Measurements from ENCODE around the gene KDM1A. TPM values are rescaled to one million over a fixed set of nuclear protein-coding genes. Genes with fewer than 3 reads are reported as not detected.
A peak's percentile ranks its signal among the peaks of the same experiment; 100 is the strongest.

Gene KDM1A
- polyA plus RNA-seq, 3 donors from 2014 or later: 28.8 to 45.3 (median 45.0) TPM

DNA sequence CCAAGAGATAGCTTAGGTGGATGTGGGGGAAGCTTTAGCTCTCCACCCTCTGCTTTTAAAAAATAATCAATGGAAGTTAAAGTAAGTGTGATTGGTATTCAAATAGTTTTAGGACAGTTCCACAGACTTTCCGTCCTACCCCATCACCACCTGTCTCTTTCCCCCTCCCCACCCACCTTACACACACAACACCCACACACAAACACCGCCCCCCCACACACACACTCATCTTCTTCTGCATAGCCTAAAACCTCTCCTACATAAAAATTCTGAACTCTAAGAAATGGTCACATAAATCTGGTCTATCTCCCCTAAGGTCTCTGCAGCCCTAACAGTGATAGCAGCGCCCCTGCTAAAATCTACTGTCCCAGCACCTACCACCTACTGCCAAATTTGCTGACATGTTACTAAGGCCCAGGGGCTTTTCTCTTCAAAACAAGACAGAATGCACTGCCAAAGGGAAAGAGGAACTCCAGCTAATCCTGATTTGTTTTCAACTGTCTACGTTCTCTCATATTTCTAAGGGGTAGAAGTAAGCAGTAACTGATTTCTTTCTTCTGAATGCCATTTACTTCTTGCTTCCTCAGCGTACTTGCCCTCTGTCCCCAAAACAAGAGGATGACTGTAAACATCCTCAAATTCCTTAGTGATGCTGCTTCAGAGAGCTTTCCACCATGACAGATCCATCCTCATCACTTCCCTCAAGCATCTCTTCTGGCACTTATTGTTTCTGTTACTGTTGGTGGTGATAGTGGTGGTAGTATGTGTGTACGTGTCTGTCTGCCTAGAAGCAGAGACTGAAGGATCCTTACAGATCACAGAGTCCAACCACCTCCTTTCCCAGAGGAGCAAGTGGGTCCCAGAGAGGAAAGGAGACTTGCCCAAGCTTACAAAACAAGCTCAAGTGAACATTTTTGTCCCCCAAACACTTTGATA, 92.6 kb downstream of the KDM1A start:
- peak overlapping the region; percentile 90 to 97 (median 94) for H3K27ac Mint-ChIP-seq
- DNase-seq: no peak
- H3K9me3 Mint-ChIP-seq: no peaks in the 10 kb centered on the region
- H3K4me1 Mint-ChIP-seq: peaks cover 77 to 91% of the 10 kb centered on the region in 2 donors
- H3K27me3 Mint-ChIP-seq (ENCODE audit: low read depth in 3 of 3): peaks cover 0 to 10% (median 3%) of the 10 kb centered on the region in 3 donors
- peak overlapping the region; percentile 21 to 73 (median 59) for H3K4me3 Mint-ChIP-seq
- peaks cover 5 to 14% (median 9%) of the 10 kb centered on the region in 3 donors for H3K36me3 Mint-ChIP-seq

DNA sequence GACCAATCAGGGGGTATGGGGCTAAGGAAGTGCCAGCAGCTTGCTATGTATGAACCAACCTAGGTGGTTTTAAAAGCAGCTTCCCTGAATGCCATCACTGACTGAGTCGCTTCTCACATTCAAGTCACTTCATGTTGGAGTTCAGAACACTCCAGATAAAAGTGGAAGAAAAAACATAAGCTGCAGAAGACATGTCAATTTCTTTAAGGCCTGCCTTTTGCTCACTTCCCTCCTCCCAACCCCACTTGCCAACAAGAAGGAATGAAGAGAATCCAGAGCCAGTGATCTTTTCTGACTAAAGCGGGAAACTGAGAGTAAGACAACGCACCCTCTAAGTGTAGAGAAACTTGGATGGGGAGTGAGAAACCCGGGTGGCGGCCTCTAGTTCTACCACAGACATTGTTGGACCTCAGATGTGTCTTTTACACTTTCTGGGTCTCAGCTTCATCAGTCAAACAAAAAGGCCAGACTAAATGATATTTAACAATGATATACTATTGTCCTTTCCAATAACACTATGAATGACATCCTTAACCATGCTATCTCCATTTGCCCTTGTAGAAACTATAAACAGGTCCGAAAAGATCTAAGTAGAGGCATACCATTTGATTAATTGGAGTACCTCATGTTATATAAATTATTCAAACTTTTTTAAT, 95.3 kb downstream of the KDM1A start:
- Mint-ChIP-seq H3K27ac (peak overlapping the region; percentile 22 to 80 (median 42)), H3K36me3 (no peaks in the 10 kb centered on the region), H3K4me1 (peaks cover 85 to 93% of the 10 kb centered on the region in 2 donors), H3K4me3 (peak overlapping the region in 4 of 5 donors; percentile 10 to 69 (median 52)), H3K27me3 (ENCODE audit: low read depth in 3 of 3) (peaks cover 5 to 14% (median 8%) of the 10 kb centered on the region in 3 donors), H3K9me3 (no peaks in the 10 kb centered on the region)
- no peak for DNase-seq

DNA sequence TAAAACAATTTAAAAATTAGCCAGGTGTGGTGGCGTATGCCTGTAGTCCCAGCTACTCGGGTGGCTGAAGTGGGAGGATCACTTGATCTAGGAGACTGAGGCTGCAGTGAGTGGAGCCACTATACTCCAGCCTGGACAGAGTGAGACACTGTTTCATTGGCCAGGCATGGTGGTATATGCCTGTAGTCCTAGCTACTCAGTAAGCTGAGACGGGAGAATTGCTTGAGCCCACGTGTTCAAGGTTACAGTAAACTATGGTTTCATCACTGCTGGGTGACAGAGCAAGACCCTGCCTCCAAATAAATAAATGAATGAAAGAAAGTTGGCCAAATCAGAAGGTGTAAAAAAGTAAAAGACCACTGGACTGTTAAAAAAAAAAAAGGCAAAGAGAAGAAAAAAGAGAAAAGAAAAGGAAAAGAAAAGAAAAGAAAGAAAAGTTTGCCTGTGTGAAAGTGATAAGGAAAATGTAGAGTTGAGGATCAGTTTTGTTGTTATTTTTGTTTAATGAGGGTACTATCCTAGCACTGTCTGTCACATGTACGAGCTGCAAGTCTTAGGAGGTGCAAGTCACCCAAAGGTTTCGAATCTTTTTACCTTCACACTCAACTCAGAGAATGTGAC, 97.1 kb downstream of the KDM1A start:
- peaks cover 77 to 92% of the 10 kb centered on the region in 2 donors for H3K4me1 Mint-ChIP-seq
- no peaks in the 10 kb centered on the region for H3K9me3 Mint-ChIP-seq
- no peaks in the 10 kb centered on the region for H3K36me3 Mint-ChIP-seq
- peak overlapping the region in 4 of 5 donors; percentile 25 to 66 (median 40) for H3K4me3 Mint-ChIP-seq
- H3K27ac Mint-ChIP-seq: peak overlapping the region; percentile 19 to 88 (median 72)
- peaks cover 5 to 8% (median 5%) of the 10 kb centered on the region in 3 donors for H3K27me3 Mint-ChIP-seq (ENCODE audit: low read depth in 3 of 3)
- no peak for DNase-seq

DNA sequence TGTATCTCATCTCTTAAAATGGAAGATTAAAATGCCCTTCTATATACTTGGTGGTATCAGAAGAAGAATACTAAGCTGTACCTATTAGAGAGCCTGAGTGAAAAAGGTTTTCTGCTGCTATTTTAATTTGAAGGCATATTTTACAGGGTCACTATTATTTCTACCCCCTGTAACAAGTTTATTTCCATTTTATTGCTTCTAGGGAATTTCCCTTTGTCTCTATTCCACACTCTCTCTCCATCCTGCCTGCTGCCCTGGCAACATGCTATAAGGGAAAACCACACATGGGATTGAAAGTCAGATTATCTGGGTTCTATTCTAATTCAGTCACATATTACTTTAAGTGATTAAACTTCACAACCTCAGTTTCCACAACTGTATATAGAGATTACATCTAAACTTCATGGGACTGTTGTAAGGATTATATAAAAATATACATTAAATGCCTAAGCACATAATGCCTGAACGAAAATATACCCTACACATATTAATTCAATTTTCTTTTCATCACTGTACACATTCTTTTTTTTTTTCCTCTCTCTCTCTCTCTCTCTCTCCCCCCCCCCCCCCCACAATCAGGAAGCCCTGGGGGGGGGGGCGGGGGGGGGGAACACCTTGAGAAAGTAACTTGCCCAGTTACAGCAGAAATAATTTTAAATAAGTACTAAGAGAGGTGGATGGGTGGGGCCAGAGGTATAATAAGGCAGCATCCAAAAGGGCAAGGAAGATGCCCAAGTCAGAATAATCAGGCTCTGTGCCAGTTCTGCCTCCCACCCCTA, 97.8 kb downstream of the KDM1A start:
- Mint-ChIP-seq H3K9me3 (no peaks in the 10 kb centered on the region), H3K36me3 (no peaks in the 10 kb centered on the region), H3K27ac (peak overlapping the region; percentile 19 to 88 (median 72)), H3K4me1 (peaks cover 69 to 84% of the 10 kb centered on the region in 2 donors), H3K4me3 (peak overlapping the region in 2 of 5 donors; percentile 34 to 66), H3K27me3 (ENCODE audit: low read depth in 3 of 3) (peaks cover 5 to 6% (median 5%) of the 10 kb centered on the region in 3 donors)
- no peak for DNase-seq

DNA sequence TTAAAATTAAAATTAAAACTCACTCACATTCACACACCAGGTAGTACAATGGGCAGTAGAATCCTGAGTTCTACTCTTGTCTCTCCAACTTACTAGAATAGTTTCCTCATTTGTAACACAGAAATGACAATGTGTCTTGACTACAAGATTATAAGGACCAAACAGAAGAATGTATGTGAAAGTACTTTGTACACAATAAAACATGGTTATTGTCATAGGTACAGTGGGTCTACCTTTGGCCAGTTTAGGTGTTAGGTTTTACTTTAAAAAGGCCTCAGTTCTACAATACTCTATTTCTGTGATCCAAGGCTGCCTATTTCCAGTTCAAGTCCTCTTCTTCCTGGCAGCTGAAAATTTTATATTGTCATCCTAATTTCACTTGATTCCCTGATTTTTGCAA, 99.1 kb downstream of the KDM1A start:
- Mint-ChIP-seq H3K27ac (peak overlapping the region; percentile 90 to 94 (median 92)), H3K27me3 (ENCODE audit: low read depth in 3 of 3) (peaks cover 5 to 6% (median 5%) of the 10 kb centered on the region in 3 donors), H3K4me1 (peaks cover 63 to 81% of the 10 kb centered on the region in 2 donors), H3K4me3 (peak overlapping the region; percentile 68 to 85 (median 73)), H3K36me3 (peaks cover 0 to 3% (median 2%) of the 10 kb centered on the region in 3 donors), H3K9me3 (no peaks in the 10 kb centered on the region)
- no peak for DNase-seq

DNA sequence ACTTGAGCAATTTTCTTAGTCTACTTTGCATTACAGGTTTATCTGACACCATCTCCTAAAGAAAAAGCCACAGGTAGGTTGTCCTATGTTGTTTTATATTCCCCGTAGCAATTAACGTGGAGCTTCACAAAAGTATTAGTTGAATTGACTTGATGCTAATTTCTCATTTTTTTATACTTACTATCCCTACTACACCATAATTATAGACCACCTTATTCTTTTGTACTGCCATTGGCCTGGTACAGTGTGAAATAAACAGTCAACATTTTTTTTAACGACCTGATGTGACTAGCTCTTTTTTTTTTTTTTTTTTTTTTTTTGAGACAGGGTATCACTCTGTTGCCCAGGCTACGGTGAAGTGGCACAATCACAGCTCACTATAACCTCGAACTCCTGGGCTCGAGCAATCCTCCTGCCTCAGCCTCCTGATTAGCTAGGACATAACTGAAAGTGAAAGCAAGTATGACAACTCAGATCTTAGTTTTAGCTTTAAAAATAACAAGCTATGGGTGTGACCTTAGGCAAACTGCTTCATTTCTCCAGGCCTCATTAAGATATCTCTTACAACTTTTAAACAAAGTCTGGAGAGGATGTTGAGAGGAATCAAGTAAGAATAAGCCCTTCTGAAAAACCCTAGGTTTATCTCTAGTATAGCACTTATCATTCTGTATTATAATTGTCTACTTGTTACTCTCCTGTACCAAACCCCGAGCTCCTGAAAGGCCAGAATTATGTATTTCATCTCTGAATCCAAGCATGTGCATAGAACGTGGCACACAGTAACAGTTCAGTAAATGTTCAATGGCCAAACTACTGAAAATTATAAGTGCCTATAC, 99.9 kb downstream of the KDM1A start:
- DNase-seq: peak; percentile 62 to 75 (median 69)
- Mint-ChIP-seq H3K4me1 (peaks cover 60 to 80% of the 10 kb centered on the region in 2 donors), H3K4me3 (peak overlapping the region; percentile 68 to 85 (median 73)), H3K9me3 (no peaks in the 10 kb centered on the region), H3K36me3 (peaks cover 2 to 6% (median 3%) of the 10 kb centered on the region in 3 donors), H3K27ac (peak overlapping the region; percentile 90 to 94 (median 92)), H3K27me3 (ENCODE audit: low read depth in 3 of 3) (peaks cover 5 to 6% (median 5%) of the 10 kb centered on the region in 3 donors)

DNA sequence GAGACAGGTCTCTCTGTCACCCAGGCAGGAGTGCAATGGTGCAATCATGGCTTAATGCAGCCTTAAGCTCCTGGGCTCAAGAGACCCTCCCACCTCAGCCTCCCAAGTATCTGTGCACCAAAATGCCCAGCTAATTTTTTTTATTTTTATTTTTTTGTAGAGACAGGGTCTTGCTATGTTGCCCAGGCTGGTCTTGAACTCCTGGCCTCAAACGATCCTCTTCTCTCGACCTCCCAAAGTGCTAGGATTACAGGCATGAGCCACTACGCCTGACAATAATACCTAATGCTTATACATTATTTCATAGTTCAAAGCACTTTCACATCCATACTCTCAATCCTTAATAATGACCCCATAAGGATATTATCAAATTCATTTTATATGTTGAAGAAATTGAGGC, 101.1 kb downstream of the KDM1A start:
- H3K4me3 Mint-ChIP-seq: peak overlapping the region in 3 of 5 donors; percentile 33 to 57 (median 46)
- no peak for DNase-seq
- peak overlapping the region in 5 of 6 donors; percentile 5 to 94 (median 71) for H3K27ac Mint-ChIP-seq
- H3K36me3 Mint-ChIP-seq: peaks cover 2 to 6% (median 3%) of the 10 kb centered on the region in 3 donors
- H3K9me3 Mint-ChIP-seq: no peaks in the 10 kb centered on the region
- peaks cover 5 to 6% (median 5%) of the 10 kb centered on the region in 3 donors for H3K27me3 Mint-ChIP-seq (ENCODE audit: low read depth in 3 of 3)
- H3K4me1 Mint-ChIP-seq: peaks cover 49 to 76% of the 10 kb centered on the region in 2 donors

DNA sequence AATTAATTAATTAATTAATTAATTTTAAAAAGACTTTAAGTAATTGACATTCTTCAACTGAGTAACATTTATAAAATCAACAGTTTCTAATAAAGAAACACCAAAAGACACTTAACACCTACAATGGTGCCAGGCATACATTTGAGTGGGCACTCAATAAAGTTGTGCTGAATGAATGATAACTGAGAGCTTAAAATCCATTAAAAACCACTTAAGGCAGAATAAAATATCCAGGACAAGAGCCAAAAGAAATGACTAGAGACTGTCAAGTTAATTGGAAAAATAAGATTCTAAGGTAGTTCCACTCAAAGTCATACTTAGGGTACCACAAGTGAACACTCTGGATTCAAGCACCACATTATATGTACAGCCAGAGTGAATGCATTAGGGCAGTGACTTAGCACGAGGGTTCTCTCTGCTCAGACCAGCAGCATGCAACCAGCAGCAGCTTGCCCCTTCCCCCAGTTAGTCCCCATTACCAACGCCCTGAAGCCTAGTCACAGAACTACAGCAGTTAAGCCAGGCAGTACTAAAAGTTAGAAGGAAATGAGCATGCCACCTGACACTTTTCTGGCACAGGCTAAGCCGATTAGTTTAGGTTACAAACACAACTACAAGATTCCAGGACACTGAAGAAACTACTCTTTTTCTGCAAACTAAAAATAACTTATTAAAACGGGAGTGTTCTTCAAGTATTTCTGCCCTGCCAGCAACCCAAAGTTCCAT, 102.9 kb downstream of the KDM1A start:
- no peak overlapping the region for H3K4me3 Mint-ChIP-seq
- peaks cover 31 to 64% of the 10 kb centered on the region in 2 donors for H3K4me1 Mint-ChIP-seq
- H3K27ac Mint-ChIP-seq: peak overlapping the region in 4 of 6 donors; percentile 22 to 58 (median 52)
- H3K36me3 Mint-ChIP-seq: peaks cover 2 to 6% (median 3%) of the 10 kb centered on the region in 3 donors
- DNase-seq: no peak
- H3K9me3 Mint-ChIP-seq: no peaks in the 10 kb centered on the region
- H3K27me3 Mint-ChIP-seq (ENCODE audit: low read depth in 3 of 3): peaks cover 4 to 5% (median 4%) of the 10 kb centered on the region in 3 donors

DNA sequence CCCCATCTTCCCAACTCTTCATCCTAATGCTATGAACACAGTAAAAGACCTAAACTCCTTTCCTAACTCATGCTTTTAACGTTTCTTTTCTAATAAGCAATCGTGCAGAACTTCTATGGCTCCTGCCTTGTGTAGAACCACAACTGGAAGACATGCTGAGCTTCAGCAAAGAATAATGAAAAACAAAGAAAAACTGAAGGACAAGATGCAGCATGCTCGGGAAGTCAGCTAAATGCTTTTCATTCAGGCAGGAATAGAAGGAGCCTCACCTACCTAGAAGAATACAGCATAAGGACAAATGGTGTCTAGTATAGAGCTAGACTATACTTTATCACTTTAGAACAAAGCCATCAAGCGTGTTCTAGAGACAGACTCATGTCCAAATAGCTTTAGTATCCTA, 103.5 kb downstream of the KDM1A start:
- Mint-ChIP-seq H3K4me1 (peaks cover 26 to 58% of the 10 kb centered on the region in 2 donors), H3K27ac (peak overlapping the region in 5 of 6 donors; percentile 10 to 58 (median 52)), H3K9me3 (no peaks in the 10 kb centered on the region), H3K4me3 (no peak overlapping the region), H3K27me3 (ENCODE audit: low read depth in 3 of 3) (peaks cover 4 to 5% (median 4%) of the 10 kb centered on the region in 3 donors), H3K36me3 (peaks cover 2 to 6% (median 3%) of the 10 kb centered on the region in 3 donors)
- no peak for DNase-seq

DNA sequence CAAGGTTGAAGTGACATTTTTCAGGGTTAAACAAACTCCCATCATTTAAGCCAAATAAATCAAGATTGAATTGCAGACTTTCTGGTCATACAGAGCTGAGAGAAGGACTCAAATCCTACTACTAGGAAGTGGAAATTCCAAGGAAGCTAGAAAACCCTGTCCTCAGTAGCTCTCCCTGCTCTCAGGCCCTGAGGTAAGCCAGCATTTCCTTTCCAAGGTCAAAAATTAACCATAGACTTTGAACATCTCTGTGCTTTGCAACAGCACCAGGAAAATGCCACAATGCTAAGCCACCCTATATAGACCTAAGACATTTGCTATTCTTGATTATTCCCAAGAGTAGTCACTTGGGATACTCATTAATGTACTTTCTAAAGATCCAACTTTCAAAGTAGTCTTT, 104.3 kb downstream of the KDM1A start:
- peaks cover 4 to 5% (median 4%) of the 10 kb centered on the region in 3 donors for H3K27me3 Mint-ChIP-seq (ENCODE audit: low read depth in 3 of 3)
- peak overlapping the region in 1 of 6 donors; percentile 53 for H3K27ac Mint-ChIP-seq
- no peaks in the 10 kb centered on the region for H3K9me3 Mint-ChIP-seq
- H3K36me3 Mint-ChIP-seq: peaks cover 2 to 6% (median 3%) of the 10 kb centered on the region in 3 donors
- peaks cover 24 to 54% of the 10 kb centered on the region in 2 donors for H3K4me1 Mint-ChIP-seq
- no peak overlapping the region for H3K4me3 Mint-ChIP-seq
- no peak for DNase-seq

DNA sequence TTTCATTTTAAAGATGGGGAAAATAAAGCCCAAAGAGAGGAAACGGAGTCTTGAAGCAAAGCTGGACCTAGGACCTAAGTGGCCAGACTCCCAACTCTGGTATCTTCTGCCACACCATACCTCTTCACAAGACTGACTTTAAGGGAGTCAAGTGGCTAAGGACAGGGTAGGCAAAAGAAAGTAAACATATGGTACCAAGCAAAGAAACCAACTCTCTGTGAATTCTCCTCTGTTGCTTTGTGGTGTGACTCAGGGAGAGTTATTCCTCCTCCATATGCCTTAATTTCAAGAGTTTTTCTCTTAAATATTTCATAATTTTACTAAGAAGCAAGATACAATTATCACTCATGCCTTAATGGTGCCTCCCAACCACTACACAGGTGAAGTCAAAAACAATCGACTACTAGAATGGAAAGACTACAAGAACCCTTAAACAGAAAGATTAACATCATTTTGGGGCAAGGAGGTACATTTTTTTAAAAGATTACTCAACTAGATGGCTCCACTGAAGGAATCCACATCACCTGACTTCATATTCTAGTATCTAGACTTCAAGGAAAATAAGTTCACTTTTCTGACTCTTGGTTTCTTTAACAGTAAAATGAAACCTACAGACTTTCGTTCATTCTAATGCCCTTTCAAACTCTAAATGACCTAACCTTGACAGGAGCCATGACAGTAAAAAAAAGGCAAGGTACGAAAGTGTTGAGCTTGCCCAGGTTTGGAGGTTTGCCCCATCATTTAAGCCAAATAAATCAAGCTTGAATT, 105.2 kb downstream of the KDM1A start:
- peak overlapping the region in 4 of 6 donors; percentile 35 to 62 (median 49) for H3K27ac Mint-ChIP-seq
- peaks cover 15 to 45% of the 10 kb centered on the region in 2 donors for H3K4me1 Mint-ChIP-seq

More for the DNA sequence above, 105.2 kb downstream of the KDM1A start:
- DNase-seq: no peak
- Mint-ChIP-seq H3K27me3 (ENCODE audit: low read depth in 3 of 3) (no peaks in the 10 kb centered on the region), H3K36me3 (peaks cover 2 to 6% (median 3%) of the 10 kb centered on the region in 3 donors), H3K4me3 (no peak overlapping the region), H3K9me3 (no peaks in the 10 kb centered on the region)
